ENCODE results near the gene AHCTF1. TPM values are rescaled to one million over a fixed set of nuclear protein-coding genes. Genes with fewer than 3 reads are reported as not detected.

The AHCTF1 gene
- total RNA-seq, 2 experiments from 2014 or later: 35.8 to 40.3 TPM

DNA sequence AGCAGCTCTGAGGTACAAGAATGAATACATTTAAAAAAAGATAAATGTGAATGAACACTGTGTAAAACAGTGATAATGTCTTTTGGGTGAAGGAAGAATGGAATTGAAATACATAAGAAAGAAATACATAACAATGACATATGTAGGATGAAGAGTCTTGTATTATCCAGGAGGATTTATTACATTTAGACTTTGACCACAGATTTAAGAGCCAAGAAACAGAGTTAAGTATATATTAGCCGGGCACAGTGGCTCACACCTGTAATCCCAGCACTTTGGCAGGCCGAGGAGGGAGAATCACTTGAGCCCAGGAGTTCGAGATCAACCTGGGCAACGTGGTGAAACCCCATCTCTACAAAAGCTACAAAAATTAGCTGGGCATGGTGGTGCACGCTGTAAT is 127.9 kb downstream of the AHCTF1 start:
- POLR2A ChIA-PET: no interaction called here
- no peaks in the 10 kb centered on the region for H3K27me3 Mint-ChIP-seq
- intact Hi-C loops (cut with micrococcal nuclease): no loop called here
- H3K9me3 Mint-ChIP-seq: no peaks in the 10 kb centered on the region
- no peak overlapping the region for H3K4me3 Mint-ChIP-seq
- DNase-seq: no peak
- CTCF ChIA-PET: no interaction called here
- no peak overlapping the region for H3K27ac Mint-ChIP-seq
- no peaks in the 10 kb centered on the region for H3K4me1 Mint-ChIP-seq (ENCODE audit: low read depth)
- H3K36me3 Mint-ChIP-seq: no peaks in the 10 kb centered on the region

DNA sequence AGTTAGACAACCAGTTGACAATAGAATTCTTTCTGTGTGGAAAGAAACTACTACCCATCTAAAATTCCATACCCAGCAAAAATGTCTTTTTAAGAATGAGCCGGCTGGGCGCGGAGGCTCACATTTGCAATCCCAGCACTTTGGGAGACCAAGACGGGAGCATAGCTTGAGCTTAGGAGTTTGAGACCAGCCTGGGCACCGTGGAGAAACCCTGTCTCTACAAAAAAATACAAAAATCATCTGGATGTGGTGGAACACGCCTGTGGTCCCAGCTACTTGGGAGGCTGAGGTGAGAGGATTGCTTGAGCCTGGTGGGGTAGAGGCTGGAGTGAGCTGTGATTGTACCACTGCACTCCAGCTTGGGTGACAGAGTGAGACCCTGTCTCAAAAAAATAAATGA is 128.4 kb downstream of the AHCTF1 start:
- no peak for DNase-seq
- Mint-ChIP-seq H3K4me1 (ENCODE audit: low read depth) (no peaks in the 10 kb centered on the region), H3K4me3 (no peak overlapping the region), H3K27ac (no peak overlapping the region), H3K36me3 (no peaks in the 10 kb centered on the region), H3K27me3 (no peaks in the 10 kb centered on the region), H3K9me3 (no peaks in the 10 kb centered on the region)
- CTCF ChIA-PET: no interaction called here
- POLR2A ChIA-PET: interaction anchor here (0.6 kb wide), 1 partner anchor 141 kb away, joined by 3 read pairs; no protein-coding TSS in a partner anchor
- intact Hi-C loops (cut with micrococcal nuclease): no loop called here

DNA sequence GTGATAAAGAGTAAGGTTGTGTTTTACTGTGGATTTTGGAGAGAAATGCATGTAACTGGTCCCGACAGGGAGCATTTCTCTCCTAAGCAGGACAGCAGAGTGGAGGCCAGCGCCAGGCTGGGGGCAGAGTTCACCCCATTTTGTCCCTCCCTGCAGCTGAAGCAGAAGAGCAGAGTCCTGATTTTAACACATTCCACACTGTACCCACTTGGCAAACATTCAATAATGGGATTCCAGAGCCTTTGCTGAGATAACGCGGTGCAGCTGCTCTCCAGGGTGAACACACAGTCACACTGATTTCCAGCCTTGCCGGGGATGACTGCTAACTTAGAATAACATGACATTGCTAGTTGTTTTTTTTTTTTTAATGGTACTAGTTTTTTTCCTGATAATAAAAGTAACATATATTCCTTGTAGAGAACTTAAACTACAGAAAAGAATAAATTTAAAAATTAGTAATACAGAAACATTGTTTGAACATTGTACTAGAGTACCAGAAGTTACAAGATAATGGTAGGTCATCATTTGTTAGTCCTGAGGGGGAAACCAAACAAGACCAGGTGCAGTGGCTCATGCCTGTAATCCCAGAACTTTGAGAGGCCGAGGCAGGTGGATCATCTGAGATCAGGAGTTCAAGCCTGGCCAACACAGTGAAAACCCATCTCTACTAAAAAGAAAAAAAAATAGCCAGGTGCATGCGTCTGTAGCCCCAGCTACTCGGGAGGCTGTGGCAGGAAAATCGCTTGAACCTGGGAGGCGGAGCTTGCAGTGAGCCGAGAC is 130.3 kb downstream of the AHCTF1 start:
- H3K4me1 Mint-ChIP-seq (ENCODE audit: low read depth): no peaks in the 10 kb centered on the region
- POLR2A ChIA-PET: no interaction called here
- H3K27me3 Mint-ChIP-seq: no peaks in the 10 kb centered on the region
- no peak overlapping the region for H3K27ac Mint-ChIP-seq
- no peaks in the 10 kb centered on the region for H3K9me3 Mint-ChIP-seq
- DNase-seq: no peak
- no peak overlapping the region for H3K4me3 Mint-ChIP-seq
- no peaks in the 10 kb centered on the region for H3K36me3 Mint-ChIP-seq
- CTCF ChIA-PET: no interaction called here
- intact Hi-C loops (cut with micrococcal nuclease): no loop called here

DNA sequence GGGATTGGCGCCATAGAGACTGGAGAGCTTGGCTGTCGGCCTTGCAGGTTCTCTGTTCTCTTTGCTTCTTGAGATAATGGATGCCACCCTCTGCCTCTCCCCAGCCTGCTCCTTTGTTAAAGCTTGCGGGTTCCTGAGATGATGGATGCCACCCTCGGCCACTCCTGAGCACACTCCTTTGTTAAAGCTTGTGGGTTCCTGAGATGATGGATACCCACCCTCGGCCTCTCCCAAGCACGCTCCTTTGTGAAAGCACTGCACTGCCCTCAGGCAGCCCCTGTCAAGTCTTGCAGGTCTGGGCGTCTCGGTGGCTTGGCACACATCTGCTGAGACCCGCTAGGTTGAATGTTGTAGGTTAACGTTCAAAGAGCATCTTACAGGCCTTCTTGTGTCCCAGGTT is 131.0 kb downstream of the AHCTF1 start:
- Mint-ChIP-seq H3K9me3 (no peaks in the 10 kb centered on the region), H3K36me3 (no peaks in the 10 kb centered on the region), H3K4me1 (ENCODE audit: low read depth) (no peaks in the 10 kb centered on the region), H3K27me3 (no peaks in the 10 kb centered on the region), H3K27ac (no peak overlapping the region), H3K4me3 (no peak overlapping the region)
- ChIA-PET POLR2A (no interaction called here), CTCF (no interaction called here)
- DNase-seq: no peak
- intact Hi-C loops (cut with micrococcal nuclease): no loop called here

DNA sequence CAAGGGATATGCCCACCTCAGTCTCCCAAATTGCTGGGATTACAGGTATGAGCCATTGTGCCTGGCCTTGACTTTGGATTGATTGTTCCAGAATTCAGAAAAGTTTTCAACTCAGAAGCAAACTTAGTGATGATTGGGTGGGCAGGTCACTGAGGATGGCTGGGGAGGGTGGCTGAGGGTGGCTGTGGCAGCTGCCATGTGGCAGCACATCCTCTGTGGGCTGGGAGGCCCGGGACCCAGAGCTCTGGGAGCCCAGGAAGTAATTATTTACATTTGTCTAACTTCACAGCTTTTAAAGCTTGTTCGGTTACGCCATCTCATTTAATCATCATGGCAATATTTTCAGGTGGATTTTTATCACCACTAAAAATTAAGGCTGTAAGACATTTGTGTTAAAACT is 131.4 kb downstream of the AHCTF1 start:
- no peaks in the 10 kb centered on the region for H3K27me3 Mint-ChIP-seq
- CTCF ChIA-PET: no interaction called here

DNA sequence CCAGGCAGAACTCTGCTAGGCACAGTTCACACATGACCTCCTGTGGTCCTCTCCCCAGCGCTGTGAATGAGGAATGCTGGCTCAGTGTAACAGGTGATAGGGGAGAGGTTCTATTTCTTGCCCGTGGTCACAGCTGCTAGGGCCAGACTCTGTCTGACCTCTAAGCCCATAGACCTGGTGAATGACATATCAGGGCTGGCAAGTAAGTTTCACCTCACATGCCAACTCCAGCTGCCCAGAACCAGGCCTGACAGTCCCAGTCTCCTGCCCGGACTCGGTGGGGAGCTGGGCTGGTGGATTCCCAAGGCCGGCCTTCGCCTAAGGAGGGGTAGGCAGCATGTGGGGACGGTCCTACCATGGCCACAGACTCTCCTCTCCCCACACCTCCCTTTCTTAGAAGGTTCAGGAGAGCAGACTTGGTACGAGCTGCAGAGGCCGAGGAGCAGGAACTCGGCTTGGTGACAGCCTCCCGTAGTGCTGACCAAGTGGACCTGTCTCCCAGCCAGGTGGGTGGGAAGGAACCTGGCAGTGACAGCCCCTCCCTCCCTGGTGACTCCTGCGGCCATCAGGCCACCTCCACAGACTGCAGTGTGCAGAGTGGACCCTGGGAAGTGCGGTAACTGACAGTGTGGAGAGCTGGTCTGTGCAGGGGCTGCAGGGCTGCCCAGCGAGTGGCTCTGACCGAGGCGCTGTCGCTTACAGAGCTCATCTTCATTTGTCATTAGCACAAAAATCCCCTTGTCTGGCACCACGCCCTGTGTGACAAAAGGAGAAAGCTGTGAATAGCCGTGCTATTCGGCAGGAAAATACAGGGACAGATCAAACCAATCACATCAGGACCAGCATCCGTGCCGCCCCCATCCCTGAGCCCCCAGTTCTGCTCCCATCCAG is 132.9 kb downstream of the AHCTF1 start:
- Mint-ChIP-seq H3K4me1 (ENCODE audit: low read depth) (no peaks in the 10 kb centered on the region), H3K27me3 (no peaks in the 10 kb centered on the region), H3K9me3 (no peaks in the 10 kb centered on the region), H3K36me3 (no peaks in the 10 kb centered on the region), H3K4me3 (no peak overlapping the region), H3K27ac (no peak overlapping the region)
- no peak for DNase-seq
- CTCF ChIA-PET: no interaction called here
- POLR2A ChIA-PET: no interaction called here
- intact Hi-C loops (cut with micrococcal nuclease): no loop called here

More for the DNA sequence above, 131.4 kb downstream of the AHCTF1 start:
- Mint-ChIP-seq H3K36me3 (no peaks in the 10 kb centered on the region), H3K27ac (no peak overlapping the region), H3K4me3 (no peak overlapping the region), H3K9me3 (no peaks in the 10 kb centered on the region), H3K4me1 (ENCODE audit: low read depth) (no peaks in the 10 kb centered on the region)
- DNase-seq: no peak
- POLR2A ChIA-PET: no interaction called here
- intact Hi-C loops (cut with micrococcal nuclease): no loop called here

DNA sequence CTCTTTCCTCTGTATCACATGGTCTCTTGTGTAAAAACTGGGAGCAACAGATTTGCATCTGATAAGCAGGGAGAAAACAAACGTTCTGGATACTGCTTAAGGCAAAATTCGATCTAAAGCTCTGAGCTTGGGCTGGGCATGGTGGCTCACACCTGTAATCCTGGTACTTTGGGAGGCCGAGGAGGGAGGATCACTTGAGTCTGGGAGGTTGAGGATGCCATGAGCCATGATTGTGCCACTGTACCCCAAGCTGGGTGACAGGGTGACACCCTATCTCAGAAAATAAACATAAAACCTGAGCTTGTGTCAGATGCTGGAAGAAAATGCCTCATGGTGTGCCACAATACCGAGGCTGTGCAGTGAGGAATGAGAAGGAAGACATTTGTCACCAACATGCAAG is 133.6 kb downstream of the AHCTF1 start:
- no peak overlapping the region for H3K27ac Mint-ChIP-seq
- intact Hi-C loops (cut with micrococcal nuclease): no loop called here
- H3K27me3 Mint-ChIP-seq: no peaks in the 10 kb centered on the region
- ChIA-PET CTCF (no interaction called here), POLR2A (no interaction called here)
- no peaks in the 10 kb centered on the region for H3K9me3 Mint-ChIP-seq
- no peak for DNase-seq
- H3K4me1 Mint-ChIP-seq (ENCODE audit: low read depth): no peaks in the 10 kb centered on the region
- no peaks in the 10 kb centered on the region for H3K36me3 Mint-ChIP-seq
- no peak overlapping the region for H3K4me3 Mint-ChIP-seq

DNA sequence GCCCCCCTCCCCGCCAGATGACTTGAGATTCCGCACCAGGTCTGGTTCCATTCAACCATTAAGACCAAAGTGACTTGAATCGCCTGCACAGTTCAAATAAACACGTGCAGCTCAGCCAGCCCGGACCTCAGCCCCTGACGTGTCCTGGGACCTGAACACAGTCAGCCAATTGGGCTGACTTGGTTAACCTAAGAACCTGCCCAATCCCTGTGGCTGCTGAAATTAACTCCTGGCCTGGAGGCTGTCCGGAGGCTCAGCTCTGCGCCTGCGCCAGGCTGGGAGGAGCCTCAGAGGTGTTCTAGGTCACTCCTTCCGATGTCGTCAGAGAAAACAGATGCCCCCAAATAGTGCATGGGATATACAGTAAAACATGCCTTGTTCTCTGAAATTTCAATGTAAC is 134.2 kb downstream of the AHCTF1 start:
- Mint-ChIP-seq H3K4me1 (ENCODE audit: low read depth) (no peaks in the 10 kb centered on the region), H3K36me3 (no peaks in the 10 kb centered on the region), H3K27me3 (no peaks in the 10 kb centered on the region), H3K27ac (no peak overlapping the region), H3K9me3 (no peaks in the 10 kb centered on the region), H3K4me3 (no peak overlapping the region)
- no peak for DNase-seq
- intact Hi-C loops (cut with micrococcal nuclease): no loop called here
- CTCF ChIA-PET: no interaction called here
- POLR2A ChIA-PET: no interaction called here

DNA sequence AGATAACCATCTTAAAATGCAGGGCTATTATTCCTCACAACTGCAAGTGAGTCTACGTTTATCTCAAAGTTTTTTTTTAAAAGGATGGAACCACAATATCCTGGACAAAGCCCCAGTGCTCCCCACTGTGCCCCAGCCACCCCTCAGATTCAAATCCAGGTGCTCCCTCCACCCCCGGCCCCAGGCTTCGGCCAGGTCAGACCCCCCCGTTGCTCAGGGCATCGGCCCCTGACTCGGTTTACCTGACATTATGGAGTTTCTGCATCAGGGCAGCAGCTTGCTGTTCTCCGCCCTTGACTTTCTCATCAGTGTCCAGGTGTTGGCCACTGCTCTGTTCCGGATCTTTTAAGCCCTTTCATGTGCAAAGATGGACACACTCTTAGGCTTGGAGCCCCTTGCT is 134.6 kb downstream of the AHCTF1 start:
- H3K4me1 Mint-ChIP-seq (ENCODE audit: low read depth): no peaks in the 10 kb centered on the region
- no peak for DNase-seq
- intact Hi-C loops (cut with micrococcal nuclease): no loop called here
- no peaks in the 10 kb centered on the region for H3K9me3 Mint-ChIP-seq
- no peak overlapping the region for H3K4me3 Mint-ChIP-seq
- no peak overlapping the region for H3K27ac Mint-ChIP-seq
- no peaks in the 10 kb centered on the region for H3K36me3 Mint-ChIP-seq
- ChIA-PET POLR2A (no interaction called here), CTCF (no interaction called here)
- H3K27me3 Mint-ChIP-seq: no peaks in the 10 kb centered on the region

DNA sequence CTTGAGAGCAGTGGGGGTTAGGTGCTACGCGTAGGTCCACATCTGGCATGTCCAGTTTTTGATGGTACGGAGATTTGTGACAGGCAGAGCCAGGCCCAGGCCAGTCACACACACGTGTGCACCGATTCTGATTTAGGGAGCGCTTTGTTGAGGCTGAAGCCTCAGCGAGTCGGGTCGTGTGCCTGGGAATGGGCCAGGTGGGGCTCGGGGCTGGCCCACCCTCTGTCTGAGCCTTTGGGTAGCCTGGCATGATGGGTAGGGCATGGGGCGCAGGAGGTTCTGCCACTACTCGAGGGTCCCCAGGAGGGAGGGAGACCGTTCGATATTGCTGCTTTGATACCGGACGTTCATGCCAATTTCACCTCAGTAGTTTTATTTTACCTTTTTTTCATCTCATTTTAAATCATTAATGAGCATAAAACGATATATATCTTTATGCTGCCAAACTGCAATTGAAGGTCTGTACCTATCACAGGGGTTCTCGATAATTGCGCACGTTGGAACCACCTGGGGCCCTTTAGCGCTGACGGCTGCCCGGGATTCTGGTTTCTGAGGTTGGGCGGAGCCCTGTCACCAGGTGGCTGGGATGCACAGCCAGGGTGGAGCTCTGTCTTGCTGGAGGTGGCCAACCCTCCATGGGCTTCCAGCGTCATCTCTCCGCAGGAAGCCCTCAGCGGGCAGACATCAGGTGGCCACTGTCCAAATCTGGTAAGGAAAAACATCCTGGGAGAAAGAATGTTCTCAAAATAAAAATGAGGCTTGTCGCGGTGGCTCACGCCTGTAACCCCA is 135.6 kb downstream of the AHCTF1 start:
- Mint-ChIP-seq H3K9me3 (no peaks in the 10 kb centered on the region), H3K27me3 (no peaks in the 10 kb centered on the region), H3K4me1 (ENCODE audit: low read depth) (no peaks in the 10 kb centered on the region), H3K27ac (no peak overlapping the region), H3K4me3 (no peak overlapping the region), H3K36me3 (no peaks in the 10 kb centered on the region)
- ChIA-PET POLR2A (no interaction called here), CTCF (no interaction called here)
- intact Hi-C loops (cut with micrococcal nuclease): no loop called here
- DNase-seq: no peak

DNA sequence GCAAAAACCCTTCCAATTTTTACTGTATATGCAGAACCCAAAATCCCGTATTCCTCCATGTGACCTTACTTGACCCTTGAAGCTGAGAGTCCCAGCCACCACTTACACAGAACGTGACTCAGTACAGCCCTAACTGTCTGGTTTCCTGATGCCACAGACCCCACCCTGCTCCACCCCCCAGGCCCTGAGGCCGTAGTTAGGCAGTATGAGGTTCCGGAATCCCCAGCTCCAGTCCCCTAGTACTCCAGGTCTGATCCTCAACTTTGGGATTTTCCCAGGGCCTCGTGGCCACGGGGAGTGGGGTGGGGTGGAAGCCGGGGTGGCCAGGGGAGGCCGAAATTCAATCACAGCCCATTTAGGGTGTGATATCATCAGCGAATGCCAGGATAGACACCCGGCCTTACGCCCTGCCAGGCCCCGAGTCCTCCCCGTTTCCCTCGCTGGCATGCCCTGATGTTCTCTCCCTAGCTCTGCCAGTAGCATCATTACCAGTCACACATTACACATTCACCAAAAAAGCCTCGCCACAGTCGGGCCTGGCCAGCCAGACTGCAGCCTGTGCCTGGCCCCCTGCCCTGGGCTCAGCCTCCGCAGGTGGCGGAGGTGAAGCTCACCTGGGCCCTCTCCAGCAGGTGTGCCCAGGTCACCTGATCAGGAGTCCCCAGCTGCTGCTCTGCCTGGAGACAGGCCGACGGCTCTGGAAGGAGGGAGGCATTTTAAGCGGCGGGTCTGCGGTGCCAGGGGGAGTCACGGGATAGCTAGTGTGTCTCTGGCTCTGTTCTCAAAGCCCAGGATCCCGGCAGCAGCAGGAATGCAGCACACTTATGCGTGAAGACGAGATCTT is 136.7 kb downstream of the AHCTF1 start:
- H3K27ac Mint-ChIP-seq: no peak overlapping the region
- no peaks in the 10 kb centered on the region for H3K9me3 Mint-ChIP-seq
- ChIA-PET POLR2A (no interaction called here), CTCF (no interaction called here)
- H3K36me3 Mint-ChIP-seq: no peaks in the 10 kb centered on the region
- intact Hi-C loops (cut with micrococcal nuclease): no loop called here
- no peaks in the 10 kb centered on the region for H3K4me1 Mint-ChIP-seq (ENCODE audit: low read depth)
- H3K4me3 Mint-ChIP-seq: no peak overlapping the region
- H3K27me3 Mint-ChIP-seq: peaks cover 3% of the 10 kb centered on the region
- no peak for DNase-seq
